Neural crest cell (in vitro differentiated cells): ENCODE measurements around the gene ADCY5. TPM values are rescaled to one million over a fixed set of nuclear protein-coding genes. Genes with fewer than 3 reads are reported as not detected.

Experiments
- DNase-seq: peaks from one replicate; pipeline ENCODE4 v3.0.0; 2021; ENCODE audit warnings: low read depth, mixed read lengths, low spot score
- H3K27ac Mint-ChIP-seq: one replicate; pipeline ENCODE4 v1.8.0; 2021; ENCODE audit warnings: mild to moderate bottlenecking, mixed read lengths; ENCODE audit not compliant: unreplicated experiment
- H3K27me3 Mint-ChIP-seq: 2 replicates; pipeline ENCODE4 v1.8.0; 2021; ENCODE audit warnings: low read depth, mild to moderate bottlenecking, mixed read lengths
- H3K36me3 Mint-ChIP-seq: 2 replicates; pipeline ENCODE4 v1.8.0; 2021; ENCODE audit warnings: low read depth, mild to moderate bottlenecking, mixed read lengths
- H3K4me1 Mint-ChIP-seq: 2 replicates; pipeline ENCODE4 v1.8.0; 2021; ENCODE audit warnings: mixed read lengths
- H3K4me3 Mint-ChIP-seq: one replicate; pipeline ENCODE4 v1.8.0; 2021; ENCODE audit warnings: mild to moderate bottlenecking, mixed read lengths
- H3K9me3 Mint-ChIP-seq: 2 replicates; pipeline ENCODE4 v1.8.0; 2021; ENCODE audit warnings: mixed read lengths
- CTCF ChIP-seq: fragments of 200-600 bp; sonication (generic); conservative IDR thresholded peaks from 2 replicates; pipeline ENCODE4 v1.5.0; 2021; ENCODE audit warnings: antibody characterized with exemption, mild to moderate bottlenecking
- total RNA-seq: library from RNA; stranded (reverse); gene quantifications from 2 replicates; pipeline ENCODE4 v1.2.1, GENCODE V29; 2021

Gene ADCY5
- total RNA-seq, 1 donor from 2014 or later = 2.2 TPM

GRCh38 chr3:123405021-123405420 is 43.9 kb downstream of the ADCY5 start:
- H3K27ac Mint-ChIP-seq = no peak overlapping the region

GRCh38 chr3:123404391-123404790 is 44.5 kb downstream of the ADCY5 start:
- H3K9me3 Mint-ChIP-seq = no peaks in the 10 kb centered on the region
- no peak overlapping the region for H3K27ac Mint-ChIP-seq
- H3K4me3 Mint-ChIP-seq = no peak overlapping the region
- TF ChIP-seq CTCF = no peak
- DNase-seq = no peak
- no peaks in the 10 kb centered on the region for H3K4me1 Mint-ChIP-seq
- no peaks in the 10 kb centered on the region for H3K36me3 Mint-ChIP-seq
- no peaks in the 10 kb centered on the region for H3K27me3 Mint-ChIP-seq

More at GRCh38 chr3:123405021-123405420, 43.9 kb downstream of the ADCY5 start:
- Mint-ChIP-seq H3K27me3 (no peaks in the 10 kb centered on the region), H3K4me3 (no peak overlapping the region), H3K4me1 (no peaks in the 10 kb centered on the region), H3K9me3 (no peaks in the 10 kb centered on the region), H3K36me3 (no peaks in the 10 kb centered on the region)
- DNase-seq = no peak
- TF ChIP-seq CTCF = no peak

- Mint-ChIP-seq H3K9me3 (no peaks in the 10 kb centered on the region), H3K27me3 (no peaks in the 10 kb centered on the region), H3K27ac (no peak overlapping the region), H3K4me3 (no peak overlapping the region), H3K4me1 (no peaks in the 10 kb centered on the region), H3K36me3 (no peaks in the 10 kb centered on the region)
- no peak for DNase-seq
- no peak for TF ChIP-seq CTCF
Measured at GRCh38 chr3:123401836-123402530, 46.9 kb downstream of the ADCY5 start.

GRCh38 chr3:123400169-123400568 is 48.7 kb downstream of the ADCY5 start:
- Mint-ChIP-seq H3K27ac (no peak overlapping the region), H3K27me3 (no peaks in the 10 kb centered on the region), H3K9me3 (no peaks in the 10 kb centered on the region), H3K4me1 (no peaks in the 10 kb centered on the region), H3K4me3 (no peak overlapping the region), H3K36me3 (no peaks in the 10 kb centered on the region)
- no peak for DNase-seq
- no peak for TF ChIP-seq CTCF

- no peaks in the 10 kb centered on the region for H3K9me3 Mint-ChIP-seq
- no peak overlapping the region for H3K4me3 Mint-ChIP-seq
- TF ChIP-seq CTCF = no peak
- no peak overlapping the region for H3K27ac Mint-ChIP-seq
- DNase-seq = no peak
- H3K4me1 Mint-ChIP-seq = peaks cover under 1% of the 10 kb centered on the region
- H3K27me3 Mint-ChIP-seq = no peaks in the 10 kb centered on the region
- no peaks in the 10 kb centered on the region for H3K36me3 Mint-ChIP-seq
Measured at GRCh38 chr3:123399653-123400052, 49.2 kb downstream of the ADCY5 start.
